Hepatocyte (in vitro differentiated cells): ENCODE data around the gene MTA3. TPM values are rescaled to one million over a fixed set of nuclear protein-coding genes. Genes with fewer than 3 reads are reported as not detected.

ENCODE experiments used
- DNase-seq: peaks from one replicate; pipeline ENCODE4 v3.0.0-alpha.2; 2016; ENCODE audit warnings: low spot score
- H2AFZ ChIP-seq: fragments of 200-600 bp; sonication (generic); 2 replicates; pipeline ENCODE4 v1.6.0; 2016; ENCODE audit warnings: antibody characterized with exemption, mild to moderate bottlenecking
- H3K27ac ChIP-seq: fragments of 200-600 bp; sonication (generic); 2 replicates; pipeline ENCODE4 v1.5.1; 2016; ENCODE audit warnings: mild to moderate bottlenecking
- H3K27me3 ChIP-seq: fragments of 200-600 bp; sonication (generic); 2 replicates; pipeline ENCODE4 v1.6.1; 2016
- H3K36me3 ChIP-seq: fragments of 200-600 bp; sonication (generic); replicated peaks from 2 replicates; pipeline ENCODE4 v1.5.1; 2016; ENCODE audit warnings: low read depth; ENCODE audit not compliant: insufficient read depth
- H3K4me1 ChIP-seq: fragments of 200-600 bp; sonication (generic); 2 replicates; pipeline ENCODE4 v1.5.1; 2016; ENCODE audit warnings: mild to moderate bottlenecking, moderate library complexity; ENCODE audit not compliant: insufficient read depth
- H3K4me2 ChIP-seq: fragments of 200-600 bp; sonication (generic); 2 replicates; pipeline ENCODE4 v1.6.0; 2016
- H3K4me3 ChIP-seq: fragments of 200-600 bp; sonication (generic); 2 replicates; pipeline ENCODE4 v1.5.1; 2016; ENCODE audit warnings: mild to moderate bottlenecking
- H3K79me2 ChIP-seq: fragments of 200-600 bp; sonication (generic); 2 replicates; pipeline ENCODE4 v1.6.0; 2017; ENCODE audit warnings: mild to moderate bottlenecking
- H3K9me2 ChIP-seq: fragments of 200-600 bp; sonication (generic); replicated peaks from 2 replicates; pipeline ENCODE4 v1.6.0; 2017; ENCODE audit warnings: mild to moderate bottlenecking; ENCODE audit not compliant: insufficient read depth
- H3K9me3 ChIP-seq: fragments of 200-600 bp; sonication (generic); 2 replicates; pipeline ENCODE4 v1.5.1; 2016; ENCODE audit warnings: low read depth, mild to moderate bottlenecking
- H4K20me1 ChIP-seq: fragments of 200-600 bp; sonication (generic); 2 replicates; pipeline ENCODE4 v1.6.0; 2016; ENCODE audit warnings: mild to moderate bottlenecking; ENCODE audit not compliant: insufficient read depth, poor library complexity, severe bottlenecking
- CTCF ChIP-seq: fragments of 200-600 bp; sonication (generic); IDR thresholded peaks from 2 replicates; pipeline ENCODE4 v1.5.1; 2016; ENCODE audit warnings: antibody characterized with exemption, mild to moderate bottlenecking; ENCODE audit not compliant: poor library complexity
- EZH2 ChIP-seq: fragments of 200-600 bp; sonication (generic); IDR thresholded peaks from 2 replicates; pipeline ENCODE4 v1.6.1; 2016; ENCODE audit warnings: antibody characterized with exemption, mild to moderate bottlenecking, borderline replicate concordance
- EZH2phosphoT487 ChIP-seq: fragments of 200-600 bp; sonication (generic); IDR thresholded peaks from one replicate; pipeline ENCODE4 v1.6.1; 2018; ENCODE audit warnings: antibody characterized with exemption, mild to moderate bottlenecking, low read depth, moderate library complexity; ENCODE audit not compliant: unreplicated experiment, severe bottlenecking
- WGBS: methylation state at CpG from one replicate; pipeline ENCODE4 v1.1.6; 2016; ENCODE audit warnings: low lambda C conversion rate; ENCODE audit errors: missing lambda C conversion rate; 5-methylcytosine and 5-hydroxymethylcytosine counted together
- polyA plus RNA-seq: library from polyadenylated mRNA; unstranded; fragments of >200 nt; fragmentation: Nextera tagmentation; extraction: Ambion mirVana; gene quantifications from 2 replicates; pipeline ENCODE4 v1.2.1, GENCODE V29; 2016
- total RNA-seq: library from RNA; depleted of rRNA; stranded (reverse); fragments of >200 nt; gene quantifications from 2 replicates; pipeline ENCODE4 v1.2.3, GENCODE V29; 2014

MTA3 gene
- total and polyA plus RNA-seq, 2 experiments from 2014 or later = 34.6 to 44.3 TPM

GRCh38 chr2:42648796-42649195, 80.4 kb downstream of the MTA3 start:
- Histone ChIP-seq H3K27me3 (no peaks in the 10 kb centered on the region), H3K79me2 (no peaks in the 10 kb centered on the region), H3K4me1 (no peaks in the 10 kb centered on the region), H3K9me2 (no peaks in the 10 kb centered on the region), H3K4me3 (no peak overlapping the region), H2AFZ (no peak overlapping the region), H3K9me3 (no peaks in the 10 kb centered on the region), H3K36me3 (peaks cover 6% of the 10 kb centered on the region), H3K27ac (no peak overlapping the region), H4K20me1 (no peaks in the 10 kb centered on the region), H3K4me2 (no peak overlapping the region)
- no peak for DNase-seq
- TF ChIP-seq EZH2phosphoT487 = no peak
- no peak for TF ChIP-seq EZH2
- TF ChIP-seq CTCF = no peak
- 97% methylated on average over 8 of the region's 8 CpGs for WGBS

DNA sequence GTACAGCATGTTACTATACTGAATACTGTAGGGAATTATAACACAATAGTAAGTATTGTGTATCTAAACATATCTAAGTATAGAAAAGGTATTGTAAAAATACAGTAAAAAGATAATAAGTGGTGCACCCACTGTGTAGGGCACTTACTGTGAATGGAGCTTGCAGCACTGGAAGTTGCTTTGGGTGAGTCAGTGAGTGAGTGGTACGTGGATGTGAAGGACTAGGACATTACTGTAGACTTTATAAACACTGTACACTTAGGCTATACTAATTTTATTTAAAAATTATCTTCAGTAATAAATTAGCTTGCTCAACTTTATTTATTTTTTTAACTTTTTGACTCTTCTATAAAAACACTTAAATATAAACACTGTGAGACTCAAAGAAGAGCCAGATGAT, 82.6 kb downstream of the MTA3 start:
- Histone ChIP-seq H4K20me1 (no peaks in the 10 kb centered on the region), H3K36me3 (peaks cover 4% of the 10 kb centered on the region), H3K27me3 (no peaks in the 10 kb centered on the region), H3K4me3 (no peak overlapping the region), H3K4me2 (no peak overlapping the region), H3K4me1 (no peaks in the 10 kb centered on the region), H3K9me2 (no peaks in the 10 kb centered on the region), H3K27ac (no peak overlapping the region), H2AFZ (no peak overlapping the region), H3K9me3 (no peaks in the 10 kb centered on the region), H3K79me2 (no peaks in the 10 kb centered on the region)
- no peak for DNase-seq
- TF ChIP-seq CTCF (no peak), EZH2phosphoT487 (no peak), EZH2 (no peak)
- 66% methylated on average over 1 of the region's 1 CpG for WGBS

DNA sequence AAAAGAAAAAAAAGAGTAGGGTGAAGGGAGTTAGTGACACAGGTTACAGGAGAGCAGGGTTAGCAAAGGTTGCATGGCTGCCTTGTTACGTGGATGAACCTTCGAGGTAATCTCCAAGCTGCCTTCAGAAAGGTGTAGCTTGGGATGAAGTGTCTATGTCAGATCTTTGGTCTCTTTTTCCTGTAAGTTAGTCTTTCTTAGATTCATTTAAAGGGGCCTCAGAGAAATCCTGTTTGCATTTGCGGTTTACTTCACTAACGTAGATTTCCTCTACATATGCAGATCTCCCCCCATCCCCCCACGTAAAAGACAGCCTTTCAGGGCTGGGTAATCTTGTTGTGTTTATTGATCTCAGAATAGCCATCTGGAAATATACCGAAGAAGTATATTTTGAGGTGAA, 83.7 kb downstream of the MTA3 start:
- TF ChIP-seq CTCF (no peak), EZH2 (no peak), EZH2phosphoT487 (no peak)
- WGBS = 81% methylated on average over 6 of the region's 6 CpGs
- no peak overlapping the region for H3K4me2 ChIP-seq

GRCh38 chr2:42653039-42653438, 84.6 kb downstream of the MTA3 start:
- H3K9me3 ChIP-seq = no peaks in the 10 kb centered on the region
- H3K27me3 ChIP-seq = no peaks in the 10 kb centered on the region
- H3K9me2 ChIP-seq = no peaks in the 10 kb centered on the region
- no peak overlapping the region for H3K27ac ChIP-seq
- no peaks in the 10 kb centered on the region for H3K79me2 ChIP-seq
- no peak overlapping the region for H2AFZ ChIP-seq
- no peaks in the 10 kb centered on the region for H4K20me1 ChIP-seq
- WGBS = 89% methylated on average over 5 of the region's 5 CpGs
- H3K4me2 ChIP-seq = no peak overlapping the region
- no peaks in the 10 kb centered on the region for H3K36me3 ChIP-seq
- no peaks in the 10 kb centered on the region for H3K4me1 ChIP-seq
- H3K4me3 ChIP-seq = no peak overlapping the region
- no peak for DNase-seq
- no peak for TF ChIP-seq CTCF
- no peak for TF ChIP-seq EZH2
- no peak for TF ChIP-seq EZH2phosphoT487

More for the DNA sequence above, 83.7 kb downstream of the MTA3 start:
- Histone ChIP-seq H3K9me3 (no peaks in the 10 kb centered on the region), H3K27me3 (no peaks in the 10 kb centered on the region), H3K36me3 (no peaks in the 10 kb centered on the region), H3K79me2 (no peaks in the 10 kb centered on the region), H3K27ac (no peak overlapping the region), H3K9me2 (no peaks in the 10 kb centered on the region), H3K4me3 (no peak overlapping the region), H3K4me1 (no peaks in the 10 kb centered on the region), H2AFZ (no peak overlapping the region), H4K20me1 (no peaks in the 10 kb centered on the region)
- DNase-seq = no peak
